Neural progenitor cell (in vitro differentiated cells): ENCODE data around the gene PACS1. TPM values are rescaled to one million over a fixed set of nuclear protein-coding genes. Genes with fewer than 3 reads are reported as not detected.

Experiments
- DNase-seq: peaks from one replicate; pipeline ENCODE4 v3.0.0-alpha.2; 2016; ENCODE audit warnings: low spot score
- H2AFZ ChIP-seq: fragments of 200-600 bp; sonication (generic); replicated peaks from 2 replicates; pipeline ENCODE4 v1.6.1; 2016; ENCODE audit warnings: antibody characterized with exemption
- H3F3A ChIP-seq: fragments of 200-600 bp; sonication (generic); 2 replicates; pipeline ENCODE4 v1.6.1; 2016; ENCODE audit warnings: antibody characterized with exemption, low read depth
- H3K27ac ChIP-seq: fragments of 200-600 bp; sonication (generic); 2 replicates; pipeline ENCODE4 v1.5.1; 2016; ENCODE audit warnings: mild to moderate bottlenecking
- H3K27me3 ChIP-seq: fragments of 200-600 bp; sonication (generic); 2 replicates; pipeline ENCODE4 v1.6.1; 2016; ENCODE audit warnings: mild to moderate bottlenecking, moderate library complexity
- H3K36me3 ChIP-seq: fragments of 200-600 bp; sonication (generic); 2 replicates; pipeline ENCODE4 v1.5.1; 2016
- H3K4me1 ChIP-seq: fragments of 200-600 bp; sonication (generic); 2 replicates; pipeline ENCODE4 v1.6.1; 2016; ENCODE audit warnings: mixed run types
- H3K4me2 ChIP-seq: fragments of 200-600 bp; sonication (generic); 2 replicates; pipeline ENCODE4 v1.6.1; 2016
- H3K4me3 ChIP-seq: fragments of 200-600 bp; sonication (generic); 2 replicates; pipeline ENCODE4 v1.5.1; 2016
- H3K79me2 ChIP-seq: fragments of 200-600 bp; sonication (generic); 2 replicates; pipeline ENCODE4 v1.6.1; 2016; ENCODE audit warnings: low read depth
- H3K9ac ChIP-seq: fragments of 200-600 bp; sonication (generic); 2 replicates; pipeline ENCODE4 v1.6.1; 2016
- H3K9me3 ChIP-seq: fragments of 200-600 bp; sonication (generic); 2 replicates; pipeline ENCODE4 v1.5.1; 2016; ENCODE audit warnings: low read depth
- H4K20me1 ChIP-seq: fragments of 200-600 bp; sonication (generic); 2 replicates; pipeline ENCODE4 v1.6.1; 2016; ENCODE audit warnings: low read depth
- H3K27ac Mint-ChIP-seq: 3 replicates; pipeline ENCODE4 v1.8.0; 2021; ENCODE audit warnings: mixed read lengths
- H3K27me3 Mint-ChIP-seq: 2 replicates; pipeline ENCODE4 v1.8.0; 2022; ENCODE audit warnings: low read depth, mild to moderate bottlenecking, inconsistent platforms, moderate library complexity, mixed read lengths; ENCODE audit not compliant: insufficient read depth
- H3K36me3 Mint-ChIP-seq: 3 replicates; pipeline ENCODE4 v1.8.0; 2021; ENCODE audit warnings: mixed read lengths
- H3K4me1 Mint-ChIP-seq: 3 replicates; pipeline ENCODE4 v1.8.0; 2021; ENCODE audit warnings: mixed read lengths
- H3K4me3 Mint-ChIP-seq: 3 replicates; pipeline ENCODE4 v1.8.0; 2021; ENCODE audit warnings: mild to moderate bottlenecking, moderate library complexity, mixed read lengths
- H3K9me3 Mint-ChIP-seq: 3 replicates; pipeline ENCODE4 v1.8.0; 2020; ENCODE audit warnings: mixed read lengths
- CTCF ChIP-seq: fragments of 200-600 bp; sonication (generic); IDR thresholded peaks from 2 replicates; pipeline ENCODE4 v1.5.1; 2017; ENCODE audit warnings: antibody characterized with exemption, mild to moderate bottlenecking
- EZH2 ChIP-seq: fragments of 200-600 bp; sonication (generic); IDR thresholded peaks from 2 replicates; pipeline ENCODE4 v1.6.1; 2017; ENCODE audit warnings: antibody characterized with exemption, mild to moderate bottlenecking, moderate library complexity
- EZH2phosphoT487 ChIP-seq: fragments of 200-600 bp; sonication (generic); IDR thresholded peaks from 2 replicates; pipeline ENCODE4 v1.6.1; 2017; ENCODE audit warnings: antibody characterized with exemption
- total RNA-seq: library from RNA; depleted of rRNA; stranded (reverse); fragments of >200 nt; gene quantifications from 2 replicates; pipeline ENCODE4 v1.2.3, GENCODE V29; 2015; ENCODE audit warnings: low replicate concordance

The PACS1 gene
- total RNA-seq, 1 donor from 2014 or later, result 13.4 TPM

GRCh38 chr11:66279092-66279734 is 209.1 kb downstream of the PACS1 start:
- Histone ChIP-seq H3K27ac (no peak overlapping the region), H3F3A (peaks cover 33% of the 10 kb centered on the region), H3K79me2 (no peaks in the 10 kb centered on the region), H2AFZ (no peak overlapping the region), H3K27me3 (peaks cover 17% of the 10 kb centered on the region), H3K36me3 (no peaks in the 10 kb centered on the region), H3K4me3 (peak overlapping the region; percentile 49), H3K4me2 (peak overlapping the region; percentile 90), H4K20me1 (peaks cover 54% of the 10 kb centered on the region), H3K9me3 (no peaks in the 10 kb centered on the region), H3K4me1 (peaks cover 22% of the 10 kb centered on the region), H3K9ac (no peak overlapping the region)
- Mint-ChIP-seq H3K4me1 (peaks cover 46% of the 10 kb centered on the region), H3K27me3 (peaks cover 3% of the 10 kb centered on the region), H3K4me3 (peak overlapping the region; percentile 91), H3K36me3 (peaks cover 3% of the 10 kb centered on the region), H3K9me3 (no peaks in the 10 kb centered on the region), H3K27ac (peak overlapping the region; percentile 19)
- TF ChIP-seq CTCF, result no peak
- no peak for TF ChIP-seq EZH2phosphoT487
- no peak for TF ChIP-seq EZH2
- DNase-seq, result no peak

GRCh38 chr11:66280428-66280827 is 210.4 kb downstream of the PACS1 start:
- no peaks in the 10 kb centered on the region for H3K9me3 ChIP-seq
- peaks cover 33% of the 10 kb centered on the region for H3F3A ChIP-seq
- peak overlapping the region; percentile 91 for H3K4me3 Mint-ChIP-seq
- H3K4me3 ChIP-seq, result no peak overlapping the region
- H3K27ac ChIP-seq, result no peak overlapping the region
- peaks cover 17% of the 10 kb centered on the region for H3K27me3 ChIP-seq
- peaks cover 2% of the 10 kb centered on the region for H3K36me3 Mint-ChIP-seq
- no peaks in the 10 kb centered on the region for H3K79me2 ChIP-seq
- no peak overlapping the region for H2AFZ ChIP-seq
- H3K4me2 ChIP-seq, result no peak overlapping the region
- DNase-seq, result peak; percentile 35
- no peak overlapping the region for H3K27ac Mint-ChIP-seq
- H4K20me1 ChIP-seq, result peaks cover 54% of the 10 kb centered on the region
- no peak overlapping the region for H3K9ac ChIP-seq
- peaks cover 50% of the 10 kb centered on the region for H3K4me1 Mint-ChIP-seq
- TF ChIP-seq CTCF, result no peak
- no peak for TF ChIP-seq EZH2
- no peak for TF ChIP-seq EZH2phosphoT487
- H3K36me3 ChIP-seq, result no peaks in the 10 kb centered on the region
- H3K4me1 ChIP-seq, result peaks cover 22% of the 10 kb centered on the region
- H3K27me3 Mint-ChIP-seq, result peaks cover 4% of the 10 kb centered on the region
- H3K9me3 Mint-ChIP-seq, result no peaks in the 10 kb centered on the region

- Mint-ChIP-seq H3K9me3 (no peaks in the 10 kb centered on the region), H3K27ac (peak overlapping the region; percentile 5), H3K27me3 (peaks cover 4% of the 10 kb centered on the region), H3K4me3 (peak overlapping the region; percentile 91), H3K4me1 (peaks cover 52% of the 10 kb centered on the region), H3K36me3 (no peaks in the 10 kb centered on the region)
- H3K9me3 ChIP-seq, result no peaks in the 10 kb centered on the region
- peaks cover 54% of the 10 kb centered on the region for H4K20me1 ChIP-seq
- no peak for DNase-seq
- no peak overlapping the region for H3K9ac ChIP-seq
- TF ChIP-seq CTCF (no peak), EZH2phosphoT487 (no peak), EZH2 (no peak)
- H3K27ac ChIP-seq, result no peak overlapping the region
- no peak overlapping the region for H3K4me3 ChIP-seq
- H3K4me2 ChIP-seq, result no peak overlapping the region
- peaks cover 33% of the 10 kb centered on the region for H3F3A ChIP-seq
- no peaks in the 10 kb centered on the region for H3K79me2 ChIP-seq
- peaks cover 22% of the 10 kb centered on the region for H3K4me1 ChIP-seq
- no peak overlapping the region for H2AFZ ChIP-seq
- no peaks in the 10 kb centered on the region for H3K36me3 ChIP-seq
- peaks cover 17% of the 10 kb centered on the region for H3K27me3 ChIP-seq
Observed at GRCh38 chr11:66281001-66281400, 210.9 kb downstream of the PACS1 start.
